SK-N-MC (cell line): ENCODE data around the gene CPNE5.
"Not testable (repeated sequence)": the region's sequence is repeated elsewhere in the genome, so short reads cannot be mapped to it uniquely, and the experiment has no call there.

ENCODE experiments used
- EZH2 ChIP-seq: fragments of 200-600 bp; sonication (generic); IDR thresholded peaks from one replicate; pipeline ENCODE4 v1.6.1; 2017; ENCODE audit warnings: antibody characterized with exemption
- POLR2AphosphoS5 ChIP-seq: IDR thresholded peaks from 2 replicates; pipeline ENCODE4 v1.6.1; 2012; ENCODE audit warnings: mild to moderate bottlenecking, low read depth, low read length, borderline replicate concordance

DNA sequence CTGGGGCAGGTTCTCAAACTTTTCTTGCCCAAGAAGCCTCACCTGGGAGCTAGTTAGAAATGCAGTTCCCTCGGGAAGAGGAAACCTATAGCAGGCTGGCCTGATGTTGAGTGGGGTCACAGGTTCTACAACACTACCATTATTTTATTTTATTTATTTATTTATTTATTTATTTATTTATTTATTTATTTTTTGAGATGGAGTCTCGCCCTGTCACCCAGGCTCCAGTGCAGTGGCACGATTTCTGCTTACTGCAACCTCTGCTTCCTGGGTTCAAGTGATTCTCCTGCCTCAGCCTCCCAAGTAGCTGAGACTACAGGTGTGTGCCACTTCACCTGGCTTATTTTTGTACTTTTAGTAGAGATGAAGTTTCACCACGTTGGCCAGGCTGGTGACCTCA lies 115.3 kb downstream of the CPNE5 start:
- not testable (repeated sequence) for TF ChIP-seq EZH2, POLR2AphosphoS5
